ENCODE data around the gene LPCAT1. TPM values are rescaled to one million over a fixed set of nuclear protein-coding genes. Genes with fewer than 3 reads are reported as not detected.
A peak's percentile ranks its signal among the peaks of the same experiment; 100 is the strongest.

Gene LPCAT1
- total and polyA plus RNA-seq, 10 of the 15 experiments (the other 5 are each of a cell fraction or from before 2014, with no cell fraction given): 2.3 to 109 (median 72.7) TPM

DNA sequence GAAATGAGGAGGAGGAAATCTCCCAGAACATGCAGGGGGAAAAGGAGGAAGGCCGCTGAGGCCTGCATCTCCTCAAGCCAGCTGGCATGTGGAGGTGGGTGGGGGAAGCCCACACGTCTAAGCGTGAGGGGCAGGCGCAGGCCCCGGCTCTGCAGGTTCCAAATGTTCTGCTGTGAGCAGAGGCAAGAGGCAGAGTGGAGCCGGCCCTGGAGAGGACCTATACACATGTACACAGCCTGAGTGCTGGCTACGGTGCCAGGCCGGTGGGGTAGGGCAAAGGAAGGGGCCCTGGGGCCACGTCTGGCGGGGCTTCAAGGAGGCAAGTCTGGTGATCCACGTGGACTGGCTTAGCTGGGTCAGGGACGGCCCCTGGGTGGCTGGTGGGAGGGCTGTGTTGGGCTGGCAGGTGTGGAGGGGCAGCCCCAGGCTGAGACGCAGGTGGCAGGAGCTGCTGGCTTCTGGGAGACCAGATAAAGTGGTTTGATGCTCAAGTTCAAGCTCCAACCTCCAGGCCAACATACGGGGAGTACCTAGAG is 26.4 kb downstream of the LPCAT1 start (continued):
- TF ChIP-seq CHD1 (IDR thresholded peaks at IDR 0.05; ENCODE audit: low read depth, low read length) (no peak), ZNF384 (IDR thresholded peaks at IDR 0.05; ENCODE audit: borderline replicate concordance, low read depth, low read length) (no peak), SRF (IDR thresholded peaks at IDR 0.05; ENCODE audit: low read depth in 2 of 2, low read length in 2 of 2) (no peak), WRNIP1 (IDR thresholded peaks at IDR 0.05; ENCODE audit: borderline replicate concordance, low read depth, low read length) (no peak), ZNF217 (IDR thresholded peaks at IDR 0.05) (no peak), ZBTB40 (IDR thresholded peaks at IDR 0.05; ENCODE audit: borderline replicate concordance) (no peak), CBFB (IDR thresholded peaks at IDR 0.05; ENCODE audit: low read depth) (no peak), SP1 (IDR thresholded peaks at IDR 0.05; ENCODE audit: low read depth, low read length) (peak; percentile 8), PBX3 (IDR thresholded peaks at IDR 0.05; ENCODE audit: insufficient replicate concordance, low read depth, low read length) (no peak)
- TF ChIP-seq, protein P1, sequence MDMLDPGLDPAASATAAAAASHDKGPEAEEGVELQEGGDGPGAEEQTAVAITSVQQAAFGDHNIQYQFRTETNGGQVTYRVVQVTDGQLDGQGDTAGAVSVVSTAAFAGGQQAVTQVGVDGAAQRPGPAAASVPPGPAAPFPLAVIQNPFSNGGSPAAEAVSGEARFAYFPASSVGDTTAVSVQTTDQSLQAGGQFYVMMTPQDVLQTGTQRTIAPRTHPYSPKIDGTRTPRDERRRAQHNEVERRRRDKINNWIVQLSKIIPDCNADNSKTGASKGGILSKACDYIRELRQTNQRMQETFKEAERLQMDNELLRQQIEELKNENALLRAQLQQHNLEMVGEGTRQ (IDR thresholded peaks at IDR 0.05; ENCODE audit: borderline replicate concordance, low read depth, low read length): no peak
- TF ChIP-seq, protein P2, sequence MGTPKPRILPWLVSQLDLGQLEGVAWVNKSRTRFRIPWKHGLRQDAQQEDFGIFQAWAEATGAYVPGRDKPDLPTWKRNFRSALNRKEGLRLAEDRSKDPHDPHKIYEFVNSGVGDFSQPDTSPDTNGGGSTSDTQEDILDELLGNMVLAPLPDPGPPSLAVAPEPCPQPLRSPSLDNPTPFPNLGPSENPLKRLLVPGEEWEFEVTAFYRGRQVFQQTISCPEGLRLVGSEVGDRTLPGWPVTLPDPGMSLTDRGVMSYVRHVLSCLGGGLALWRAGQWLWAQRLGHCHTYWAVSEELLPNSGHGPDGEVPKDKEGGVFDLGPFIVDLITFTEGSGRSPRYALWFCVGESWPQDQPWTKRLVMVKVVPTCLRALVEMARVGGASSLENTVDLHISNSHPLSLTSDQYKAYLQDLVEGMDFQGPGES (IDR thresholded peaks at IDR 0.05): no peak
- TF ChIP-seq, protein P3, sequence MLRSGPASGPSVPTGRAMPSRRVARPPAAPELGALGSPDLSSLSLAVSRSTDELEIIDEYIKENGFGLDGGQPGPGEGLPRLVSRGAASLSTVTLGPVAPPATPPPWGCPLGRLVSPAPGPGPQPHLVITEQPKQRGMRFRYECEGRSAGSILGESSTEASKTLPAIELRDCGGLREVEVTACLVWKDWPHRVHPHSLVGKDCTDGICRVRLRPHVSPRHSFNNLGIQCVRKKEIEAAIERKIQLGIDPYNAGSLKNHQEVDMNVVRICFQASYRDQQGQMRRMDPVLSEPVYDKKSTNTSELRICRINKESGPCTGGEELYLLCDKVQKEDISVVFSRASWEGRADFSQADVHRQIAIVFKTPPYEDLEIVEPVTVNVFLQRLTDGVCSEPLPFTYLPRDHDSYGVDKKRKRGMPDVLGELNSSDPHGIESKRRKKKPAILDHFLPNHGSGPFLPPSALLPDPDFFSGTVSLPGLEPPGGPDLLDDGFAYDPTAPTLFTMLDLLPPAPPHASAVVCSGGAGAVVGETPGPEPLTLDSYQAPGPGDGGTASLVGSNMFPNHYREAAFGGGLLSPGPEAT (IDR thresholded peaks at IDR 0.05; ENCODE audit: low read depth): peak; percentile 39; the same call in 1 of the 2 replicates
